SK-N-SH (cell line): Measurements from ENCODE around the gene RNF145. TPM values are rescaled to one million over a fixed set of nuclear protein-coding genes. Genes with fewer than 3 reads are reported as not detected.

ENCODE experiments used
- CTCF ChIA-PET: fragments of 300-600, 350-600 bp; formaldehyde crosslinking; extraction: SDS; loops from one replicate; lab custom pipeline; 2021; lab: Yijun Ruan, JAX
- POLR2A ChIA-PET: fragments of 350-600 bp; sonication (Branson Sonifier 250); formaldehyde crosslinking; extraction: SDS; loops from one replicate; lab custom pipeline; 2020; ENCODE audit warnings: antibody characterized with exemption, inconsistent platforms; lab: Yijun Ruan, JAX
- DNase-seq: peaks from one replicate; pipeline ENCODE4 v3.0.0; 2012
- H2AFZ ChIP-seq: fragments of 200-600 bp; sonication (generic); 2 replicates; pipeline ENCODE4 v1.8.1; 2016; ENCODE audit warnings: antibody characterized with exemption, mild to moderate bottlenecking, low read depth
- H3F3A ChIP-seq: fragments of 200-600 bp; sonication (generic); replicated peaks from 2 replicates; pipeline ENCODE3; 2016; ENCODE audit warnings: antibody characterized with exemption, mild to moderate bottlenecking; ENCODE audit not compliant: insufficient read depth
- H3K27ac ChIP-seq, 2 experiments: fragments of 200-500 bp in 1 of 2; fragments of 200-600 bp in 1 of 2; sonication (Bioruptor generic) in 1 of 2; sonication (generic), shearing (Covaris generic) in 1 of 2; 2 replicates each; pipeline versions ENCODE4 v1.5.1 to v1.6.1; 2014 to 2016; ENCODE audit warnings: low read depth in 2 of 2, inconsistent platforms in 1 of 2, low read length in 1 of 2, mild to moderate bottlenecking in 1 of 2, mixed read lengths in 1 of 2
- H3K27me3 ChIP-seq: fragments of 200-600 bp; sonication (generic), shearing (Covaris generic); 2 replicates; pipeline ENCODE4 v1.6.1; 2016; ENCODE audit warnings: mixed run types; ENCODE audit not compliant: insufficient read depth
- H3K36me3 ChIP-seq, 2 experiments: fragments of 200-500 bp in 1 of 2; fragments of 200-600 bp in 1 of 2; sonication (Bioruptor generic) in 1 of 2; sonication (generic) in 1 of 2; replicated peaks in 1 of 2; 2 replicates each; pipeline versions ENCODE3 to v1.5.1; 2014 to 2016; ENCODE audit warnings: low read length in 1 of 2, mild to moderate bottlenecking in 1 of 2; ENCODE audit not compliant: insufficient read depth in 2 of 2, control insufficient read depth in 1 of 2
- H3K4me1 ChIP-seq, 2 experiments: fragments of 200-500 bp in 1 of 2; fragments of 200-600 bp in 1 of 2; sonication (Bioruptor generic) in 1 of 2; sonication (generic), shearing (Covaris generic) in 1 of 2; 2 replicates each; pipeline versions ENCODE4 v1.5.1 to v1.6.1; 2014 to 2016; ENCODE audit warnings: low read depth in 1 of 2, low read length in 1 of 2, mixed run types in 1 of 2; ENCODE audit not compliant: insufficient read depth in 2 of 2, control insufficient read depth in 1 of 2
- H3K4me2 ChIP-seq: fragments of 200-600 bp; sonication (generic), shearing (Covaris generic); 2 replicates; pipeline ENCODE4 v1.6.1; 2017; ENCODE audit warnings: mixed run types
- H3K4me3 ChIP-seq, 2 experiments: fragments of 200-500 bp in 1 of 2; fragments of 200-600 bp in 1 of 2; sonication (Bioruptor generic) in 1 of 2; sonication (generic), shearing (Covaris generic) in 1 of 2; 2 replicates each; pipeline versions ENCODE4 v1.5.1 to v1.8.1; 2014 to 2016; ENCODE audit warnings: low read depth in 2 of 2, inconsistent platforms in 1 of 2, low read length in 1 of 2, mild to moderate bottlenecking in 1 of 2, mixed read lengths in 1 of 2, moderate library complexity in 1 of 2
- H3K79me2 ChIP-seq: fragments of 200-600 bp; sonication (generic); 2 replicates; pipeline ENCODE4 v1.8.1; 2017; ENCODE audit warnings: mild to moderate bottlenecking; ENCODE audit not compliant: insufficient read depth
- H3K9ac ChIP-seq: fragments of 200-600 bp; sonication (generic); 2 replicates; pipeline ENCODE4 v1.6.1; 2017; ENCODE audit warnings: mixed run types
- H3K9me2 ChIP-seq: fragments of 200-600 bp; sonication (generic); 2 replicates; pipeline ENCODE4 v1.6.1; 2017; ENCODE audit warnings: mixed run types
- H3K9me3 ChIP-seq: fragments of 200-600 bp; sonication (generic); 2 replicates; pipeline ENCODE4 v1.6.1; 2017; ENCODE audit warnings: mixed run types, mild to moderate bottlenecking, moderate library complexity
- H4K20me1 ChIP-seq: fragments of 200-600 bp; sonication (generic); 2 replicates; pipeline ENCODE4 v1.6.1; 2017; ENCODE audit warnings: mild to moderate bottlenecking, mixed run types; ENCODE audit not compliant: insufficient read depth
- CHD2 ChIP-seq: fragments of 150-350 bp; IDR thresholded peaks from 2 replicates; pipeline ENCODE4 v1.6.1; 2018; ENCODE audit warnings: low read length; ENCODE audit not compliant: partially characterized antibody
- ELF1 ChIP-seq: IDR thresholded peaks from 2 replicates; pipeline ENCODE4 v1.4.0; 2012
- EP300 ChIP-seq, 2 experiments: IDR thresholded peaks; 2 replicates each; pipeline versions ENCODE4 v1.4.0 to v1.6.1; 2012; ENCODE audit warnings: borderline replicate concordance in 1 of 2, low read depth in 1 of 2, low read length in 1 of 2
- FOXM1 ChIP-seq: IDR thresholded peaks from 2 replicates; pipeline ENCODE4 v1.4.0; 2012; ENCODE audit warnings: low read depth, mild to moderate bottlenecking
- GABPA ChIP-seq: IDR thresholded peaks from 2 replicates; pipeline ENCODE4 v1.4.0; 2012; ENCODE audit warnings: low read depth, mild to moderate bottlenecking
- GATA2 ChIP-seq: sonication (generic); formaldehyde crosslinking; IDR thresholded peaks from 2 replicates; pipeline ENCODE4 v1.5.0; 2020; ENCODE audit warnings: mild to moderate bottlenecking, missing genetic modification reagents
- IRF3 ChIP-seq: fragments of 150-350 bp; IDR thresholded peaks from 2 replicates; pipeline ENCODE4 v1.6.1; 2016; ENCODE audit warnings: mild to moderate bottlenecking, low read depth, low read length
- JUND ChIP-seq: IDR thresholded peaks from 2 replicates; pipeline ENCODE4 v1.4.0; 2012
- MAX ChIP-seq: IDR thresholded peaks from 2 replicates; pipeline ENCODE4 v1.4.0; 2012; ENCODE audit warnings: low read depth
- MEF2A ChIP-seq: IDR thresholded peaks from 2 replicates; pipeline ENCODE4 v1.4.0; 2012; ENCODE audit warnings: low read depth, borderline replicate concordance
- MXI1 ChIP-seq: IDR thresholded peaks from 2 replicates; pipeline ENCODE4 v1.6.1; 2012; ENCODE audit warnings: mild to moderate bottlenecking, low read depth, low read length, improper control_type of control experiment
- NFIC ChIP-seq: IDR thresholded peaks from 2 replicates; pipeline ENCODE4 v1.4.0; 2012; ENCODE audit warnings: borderline replicate concordance
- RAD21 ChIP-seq: IDR thresholded peaks from 2 replicates; pipeline ENCODE4 v1.6.1; 2012; ENCODE audit warnings: mild to moderate bottlenecking, low read length
- RCOR1 ChIP-seq: fragments of 150-350 bp; IDR thresholded peaks from 2 replicates; pipeline ENCODE4 v1.6.1; 2017; ENCODE audit warnings: antibody characterized with exemption, low read length
- REST ChIP-seq: IDR thresholded peaks from 2 replicates; pipeline ENCODE4 v1.6.1; 2012; ENCODE audit warnings: mild to moderate bottlenecking, low read depth, low read length, moderate library complexity
- RFX5 ChIP-seq: IDR thresholded peaks from 2 replicates; pipeline ENCODE4 v1.6.1; 2012; ENCODE audit warnings: mild to moderate bottlenecking, improper control_type of control experiment, low read length
- RXRA ChIP-seq: IDR thresholded peaks from 2 replicates; pipeline ENCODE4 v1.4.0; 2012; ENCODE audit warnings: low read depth, mild to moderate bottlenecking, borderline replicate concordance
- SIN3A ChIP-seq: IDR thresholded peaks from 2 replicates; pipeline ENCODE4 v1.6.1; 2012; ENCODE audit warnings: low read depth, mild to moderate bottlenecking, low read length, moderate library complexity, borderline replicate concordance
- SMC3 ChIP-seq: IDR thresholded peaks from 2 replicates; pipeline ENCODE4 v1.6.1; 2012; ENCODE audit warnings: low read depth, low read length, improper control_type of control experiment
- TAF1 ChIP-seq: IDR thresholded peaks from 2 replicates; pipeline ENCODE4 v1.6.1; 2012; ENCODE audit warnings: low read depth, mild to moderate bottlenecking, low read length, moderate library complexity, borderline replicate concordance
- TCF12 ChIP-seq: IDR thresholded peaks from 2 replicates; pipeline ENCODE4 v1.4.0; 2012
- USF1 ChIP-seq: IDR thresholded peaks from 2 replicates; pipeline ENCODE4 v1.4.0; 2012; ENCODE audit warnings: low read depth, borderline replicate concordance
- USF2 ChIP-seq: fragments of 150-350 bp; IDR thresholded peaks from 2 replicates; pipeline ENCODE4 v1.6.1; 2017; ENCODE audit warnings: antibody characterized with exemption, low read length, low read depth, borderline replicate concordance
- ZBTB33 ChIP-seq: IDR thresholded peaks from 2 replicates; pipeline ENCODE4 v1.4.0; 2012; ENCODE audit warnings: low read depth, borderline replicate concordance
- WGBS: methylation state at CpG from one replicate; pipeline ENCODE4 v1.1.6; 2017; ENCODE audit warnings: low lambda C conversion rate; 5-methylcytosine and 5-hydroxymethylcytosine counted together
- polyA plus RNA-seq, 3 experiments: library from polyadenylated mRNA; depleted of rRNA; stranded (reverse); fragments of >200 nt; gene quantifications; 2 replicates each; pipeline ENCODE4 v1.2.3, GENCODE V29; 2012

The RNF145 gene
- polyA plus RNA-seq, 1 of the 3 experiments (the other 2 are of a cell fraction): 36.1 TPM

- TF ChIP-seq MXI1 (no peak), ZBTB33 (no peak), EP300 (IDR thresholded peaks at IDR 0.05; ENCODE audit: borderline replicate concordance in 1 of 2, low read depth in 1 of 2, low read length in 1 of 2) (no peak), USF1 (no peak), MEF2A (no peak)
These were observed 95.9 kb downstream of the RNF145 start (continued) for GRCh38 chr5:159113405-159113804.

- TF ChIP-seq RAD21: no peak
- TF ChIP-seq RCOR1: no peak
- TF ChIP-seq RXRA: no peak
- no peak for TF ChIP-seq CHD2
- TF ChIP-seq RFX5: no peak
- TF ChIP-seq NFIC: no peak
- TF ChIP-seq JUND: no peak
- no peak for TF ChIP-seq SIN3A
- TF ChIP-seq SMC3: no peak
- no peak for TF ChIP-seq GABPA
- no peak for TF ChIP-seq ELF1
- TF ChIP-seq TAF1: no peak
- TF ChIP-seq USF2: no peak
- no peak for TF ChIP-seq MAX
- no peak for TF ChIP-seq GATA2 (CRISPR knock-in tag)
- no peak for TF ChIP-seq FOXM1
- TF ChIP-seq IRF3: no peak
- TF ChIP-seq TCF12: no peak
- no peak for TF ChIP-seq REST
- H3K79me2 ChIP-seq: no peaks in the 10 kb centered on the region
- no peaks in the 10 kb centered on the region for H3K4me1 ChIP-seq
- no peak overlapping the region for H3K27ac ChIP-seq
- WGBS: 64% methylated on average over 2 of the region's 2 CpGs
- H3K27me3 ChIP-seq: no peaks in the 10 kb centered on the region; the same call in 1 of the 2 replicates
- no peak overlapping the region for H3K4me2 ChIP-seq
- ChIA-PET CTCF (interaction anchor here (1.9 to 2.3 kb wide), 2 partner anchors 20 to 417 kb away, joined by 10 to 14 read pairs; no protein-coding TSS in a partner anchor), POLR2A (no interaction called here)
- no peaks in the 10 kb centered on the region for H3K9me2 ChIP-seq
- H3F3A ChIP-seq: no peaks in the 10 kb centered on the region
- DNase-seq: no peak
- no peaks in the 10 kb centered on the region for H4K20me1 ChIP-seq
- H3K9me3 ChIP-seq: no peaks in the 10 kb centered on the region
- no peaks in the 10 kb centered on the region for H3K36me3 ChIP-seq
- H3K9ac ChIP-seq: no peak overlapping the region
- no peak overlapping the region for H3K4me3 ChIP-seq
- no peak overlapping the region for H2AFZ ChIP-seq
These were observed 96.9 kb downstream of the RNF145 start for GRCh38 chr5:159112436-159112835.
